HL-60 (cell line): Measurements from ENCODE around the gene NF1.

ENCODE experiments used
- CTCF ChIP-seq: IDR thresholded peaks from one replicate; pipeline ENCODE4 v1.5.1; 2011; ENCODE audit warnings: low read length, control low read depth, inconsistent platforms; ENCODE audit not compliant: insufficient read depth
- POLR2AphosphoS5 ChIP-seq: IDR thresholded peaks from 2 replicates; pipeline ENCODE4 v1.6.1; 2012; ENCODE audit warnings: low read depth

GRCh38 chr17:31299624-31300023 is 204.8 kb downstream of the NF1 start:
- no peak for TF ChIP-seq CTCF
- no peak for TF ChIP-seq POLR2AphosphoS5
